SH-SY5Y (cell line): ENCODE data around the gene NBAS.

Experiments used
- GATA2 ChIP-seq: IDR thresholded peaks from 2 replicates; pipeline ENCODE4 v1.6.1; 2011; ENCODE audit warnings: mild to moderate bottlenecking, low read depth, low read length
- GATA3 ChIP-seq: IDR thresholded peaks from 2 replicates; pipeline ENCODE4 v1.6.1; 2011; ENCODE audit warnings: low read depth, mild to moderate bottlenecking, low read length, moderate library complexity

Gene NBAS

GRCh38 chr2:15486770-15487169 is 74.4 kb downstream of the NBAS start:
- TF ChIP-seq GATA2 (no peak), GATA3 (no peak)

GRCh38 chr2:15485949-15486348 is 75.2 kb downstream of the NBAS start:
- no peak for TF ChIP-seq GATA3
- TF ChIP-seq GATA2, result no peak

- TF ChIP-seq GATA3 (no peak), GATA2 (no peak)
Observed at GRCh38 chr2:15481000-15481399, 80.1 kb downstream of the NBAS start.

GRCh38 chr2:15480552-15480951 is 80.6 kb downstream of the NBAS start:
- TF ChIP-seq GATA2 (no peak), GATA3 (no peak)

- TF ChIP-seq GATA3 (no peak), GATA2 (no peak)
Observed at GRCh38 chr2:15472876-15473275, 88.3 kb downstream of the NBAS start.

GRCh38 chr2:15472133-15472532 is 89.0 kb downstream of the NBAS start:
- no peak for TF ChIP-seq GATA2

- TF ChIP-seq GATA3 (no peak), GATA2 (no peak)
Observed at GRCh38 chr2:15471606-15472005, 89.5 kb downstream of the NBAS start.

GRCh38 chr2:15460112-15460620 is 101.0 kb downstream of the NBAS start:
- TF ChIP-seq GATA3, result no peak
- TF ChIP-seq GATA2, result no peak

- no peak for TF ChIP-seq GATA3
- TF ChIP-seq GATA2, result no peak
Observed at GRCh38 chr2:15458277-15458676, 102.9 kb downstream of the NBAS start.

- TF ChIP-seq GATA3 (no peak), GATA2 (no peak)
Observed at GRCh38 chr2:15457868-15458267, 103.3 kb downstream of the NBAS start.

GRCh38 chr2:15456352-15456751 is 104.8 kb downstream of the NBAS start:
- TF ChIP-seq GATA2 (no peak), GATA3 (no peak)

- no peak for TF ChIP-seq GATA2
- TF ChIP-seq GATA3, result no peak
Observed at GRCh38 chr2:15450808-15451207, 110.3 kb downstream of the NBAS start.

- no peak for TF ChIP-seq GATA3
- TF ChIP-seq GATA2, result no peak
Observed at GRCh38 chr2:15449556-15450236, 111.4 kb downstream of the NBAS start.

- TF ChIP-seq GATA2 (no peak), GATA3 (no peak)
Observed at GRCh38 chr2:15448250-15448839, 112.8 kb downstream of the NBAS start.

GRCh38 chr2:15447381-15447780 is 113.8 kb downstream of the NBAS start:
- no peak for TF ChIP-seq GATA3
- no peak for TF ChIP-seq GATA2

- TF ChIP-seq GATA3 (no peak), GATA2 (no peak)
Observed at GRCh38 chr2:15446961-15447360, 114.2 kb downstream of the NBAS start.
